H1 (cell line): ENCODE data around the gene ST6GALNAC3. TPM values are rescaled to one million over a fixed set of nuclear protein-coding genes. Genes with fewer than 3 reads are reported as not detected.

Experiments
- CTCF ChIA-PET: fragments of 300-600 bp; sonication (Branson Sonifier 250); formaldehyde crosslinking; loops from one replicate; lab custom pipeline; 2021; ENCODE audit not compliant: partially characterized antibody; lab: Charles Lee
- POLR2A ChIA-PET: fragments of 300-600 bp; sonication (Branson Sonifier 250); formaldehyde crosslinking; loops from one replicate; lab custom pipeline; 2021; ENCODE audit warnings: inconsistent platforms; ENCODE audit not compliant: partially characterized antibody; lab: Charles Lee
- DNase-seq, 2 experiments: peaks; one replicate each; pipeline versions ENCODE4 v3.0.0 to v3.0.0-alpha.2; 2010 to 2022; ENCODE audit warnings: low spot score in 2 of 2, low read depth in 1 of 2, mixed read lengths in 1 of 2
- FAIRE-seq: peaks from 2 replicates; lab custom pipeline; 2011; peaks lifted over from hg19 to GRCh38; lab: Jason Lieb, UNC
- H2AFZ ChIP-seq: 2 replicates; pipeline ENCODE4 v1.8.1; 2012; ENCODE audit warnings: low read length, inconsistent platforms
- H2AK5ac ChIP-seq: 2 replicates; pipeline ENCODE4 v1.6.1; 2013; ENCODE audit warnings: low read depth, low read length
- H2BK120ac ChIP-seq: replicated peaks from 2 replicates; pipeline ENCODE3; 2013; ENCODE audit warnings: low read depth, low read length, inconsistent platforms
- H2BK12ac ChIP-seq: 2 replicates; pipeline ENCODE4 v1.6.1; 2013; ENCODE audit warnings: low read depth, low read length
- H2BK15ac ChIP-seq: 2 replicates; pipeline ENCODE4 v1.6.1; 2013; ENCODE audit warnings: low read length
- H2BK20ac ChIP-seq: 2 replicates; pipeline ENCODE4 v1.6.1; 2013; ENCODE audit warnings: low read length
- H2BK5ac ChIP-seq: 2 replicates; pipeline ENCODE4 v1.6.1; 2013; ENCODE audit warnings: low read depth, low read length
- H3K14ac ChIP-seq: 2 replicates; pipeline ENCODE4 v1.6.1; 2013; ENCODE audit warnings: inconsistent platforms; ENCODE audit not compliant: insufficient read length
- H3K18ac ChIP-seq: 2 replicates; pipeline ENCODE4 v1.6.1; 2013; ENCODE audit warnings: low read length; ENCODE audit errors: extremely low read depth
- H3K23ac ChIP-seq: 2 replicates; pipeline ENCODE4 v1.6.1; 2013; ENCODE audit warnings: inconsistent platforms; ENCODE audit not compliant: insufficient read length
- H3K23me2 ChIP-seq: 2 replicates; pipeline ENCODE4 v1.6.1; 2013; ENCODE audit warnings: low read depth, low read length
- H3K27ac ChIP-seq: 2 replicates; pipeline ENCODE4 v1.6.1; 2011; ENCODE audit warnings: low read depth, low read length, inconsistent platforms
- H3K27me3 ChIP-seq, 4 experiments: replicated peaks in 1 of 4; 1 replicate in 1 of 4; 2 replicates in 3 of 4; pipeline versions ENCODE4 v1.6.1 to v1.8.1; 2011 to 2013; ENCODE audit warnings: low read length in 3 of 4, mild to moderate bottlenecking in 3 of 4, inconsistent platforms in 2 of 4, mixed read lengths in 2 of 4, moderate library complexity in 1 of 4; ENCODE audit not compliant: control insufficient read depth in 3 of 4, insufficient read depth in 3 of 4; ENCODE audit errors: extremely low read depth in 1 of 4
- H3K36me3 ChIP-seq, 4 experiments: 2 replicates each; pipeline versions ENCODE4 v1.6.1 to v1.8.1; 2011 to 2013; ENCODE audit warnings: mild to moderate bottlenecking in 4 of 4, low read length in 3 of 4, moderate library complexity in 2 of 4, control low read depth in 1 of 4, inconsistent platforms in 1 of 4; ENCODE audit not compliant: insufficient read depth in 4 of 4, control insufficient read depth in 2 of 4
- H3K4ac ChIP-seq: replicated peaks from 2 replicates; pipeline ENCODE3; 2013; ENCODE audit warnings: low read length, low read depth, mixed read lengths, inconsistent platforms; ENCODE audit not compliant: insufficient read length
- H3K4me1 ChIP-seq, 4 experiments: replicated peaks in 1 of 4; 1 replicate in 1 of 4; 2 replicates in 3 of 4; pipeline versions ENCODE4 v1.6.1 to v1.8.1; 2011 to 2013; ENCODE audit warnings: low read length in 3 of 4, inconsistent platforms in 2 of 4, mixed read lengths in 1 of 4; ENCODE audit not compliant: insufficient read depth in 4 of 4, control insufficient read depth in 3 of 4
- H3K4me2 ChIP-seq, 2 experiments: 2 replicates each; pipeline versions ENCODE4 v1.6.1 to v1.8.1; 2011 to 2013; ENCODE audit warnings: low read depth in 2 of 2, low read length in 2 of 2, control low read depth in 1 of 2, inconsistent platforms in 1 of 2, mild to moderate bottlenecking in 1 of 2; ENCODE audit not compliant: insufficient read depth in 1 of 2
- H3K4me3 ChIP-seq, 4 experiments: fragments of 200-600, 300-600 bp in 1 of 4; sonication (generic), shearing (Covaris generic), sonication (Bioruptor Twin) in 1 of 4; 2 replicates each; pipeline versions ENCODE4 v1.5.1 to v1.8.1; 2011 to 2016; ENCODE audit warnings: low read length in 4 of 4, low read depth in 3 of 4, control low read depth in 2 of 4, inconsistent platforms in 2 of 4, mild to moderate bottlenecking in 2 of 4, mixed read lengths in 1 of 4, moderate library complexity in 1 of 4; ENCODE audit not compliant: insufficient read depth in 2 of 4; ENCODE audit errors: extremely low read depth in 1 of 4
- H3K56ac ChIP-seq: replicated peaks from 2 replicates; pipeline ENCODE3; 2013; ENCODE audit warnings: low read depth, mild to moderate bottlenecking, mixed read lengths, low read length, inconsistent platforms; ENCODE audit not compliant: insufficient read length
- H3K79me1 ChIP-seq: 2 replicates; pipeline ENCODE4 v1.6.1; 2013; ENCODE audit warnings: low read depth, low read length, control low read depth
- H3K79me2 ChIP-seq, 2 experiments: 2 replicates each; pipeline versions ENCODE4 v1.6.1 to v1.8.1; 2012 to 2013; ENCODE audit warnings: low read length in 2 of 2, mild to moderate bottlenecking in 2 of 2, inconsistent platforms in 1 of 2; ENCODE audit not compliant: insufficient read depth in 2 of 2, control insufficient read depth in 1 of 2
- H3K9ac ChIP-seq, 4 experiments: replicated peaks in 1 of 4; 1 replicate in 1 of 4; 2 replicates in 3 of 4; pipeline versions ENCODE4 v1.6.1 to v1.8.1; 2011 to 2013; ENCODE audit warnings: low read depth in 3 of 4, low read length in 3 of 4, control low read depth in 2 of 4, mild to moderate bottlenecking in 2 of 4, moderate library complexity in 2 of 4, inconsistent platforms in 1 of 4; ENCODE audit errors: extremely low read depth in 1 of 4
- H3K9me3 ChIP-seq, 2 experiments: 2 replicates each; pipeline versions ENCODE4 v1.6.1 to v1.8.1; 2012 to 2013; ENCODE audit warnings: mild to moderate bottlenecking in 2 of 2, moderate library complexity in 2 of 2, control low read depth in 1 of 2, inconsistent platforms in 1 of 2, low read depth in 1 of 2, low read length in 1 of 2, mixed read lengths in 1 of 2; ENCODE audit not compliant: insufficient read depth in 2 of 2
- H4K20me1 ChIP-seq, 2 experiments: replicated peaks in 1 of 2; 2 replicates each; pipeline versions ENCODE3 to v1.8.1; 2011 to 2013; ENCODE audit warnings: inconsistent platforms in 2 of 2, low read length in 2 of 2, mild to moderate bottlenecking in 1 of 2; ENCODE audit not compliant: insufficient read depth in 2 of 2, control insufficient read depth in 1 of 2
- H4K5ac ChIP-seq: 2 replicates; pipeline ENCODE4 v1.6.1; 2013; ENCODE audit warnings: low read length, low read depth, mixed read lengths, inconsistent platforms; ENCODE audit not compliant: insufficient read length
- H4K8ac ChIP-seq: 2 replicates; pipeline ENCODE4 v1.8.0; 2013; ENCODE audit warnings: mild to moderate bottlenecking, moderate library complexity, low read length, inconsistent platforms; ENCODE audit not compliant: insufficient read depth; ENCODE audit errors: extremely low read depth
- H4K91ac ChIP-seq: replicated peaks from 2 replicates; pipeline ENCODE3; 2013; ENCODE audit warnings: low read length, mixed read lengths, inconsistent platforms; ENCODE audit not compliant: insufficient read length
- BACH1 ChIP-seq: IDR thresholded peaks from 2 replicates; pipeline ENCODE4 v1.6.1; 2012; ENCODE audit warnings: low read length, improper control_type of control experiment
- CBX5 ChIP-seq: fragments of 300-800, 300-1000 bp; sonication (generic); IDR thresholded peaks from 2 replicates; pipeline ENCODE4 v1.7.1; 2016; ENCODE audit warnings: antibody characterized with exemption, low read length, low read depth
- CREB1 ChIP-seq: IDR thresholded peaks from 2 replicates; pipeline ENCODE4 v1.6.1; 2012; ENCODE audit warnings: inconsistent platforms
- KDM1A ChIP-seq: fragments of 200-600, 300-600 bp; sonication (generic); IDR thresholded peaks from 2 replicates; pipeline ENCODE4 v1.7.1; 2016; ENCODE audit warnings: mild to moderate bottlenecking, low read length, borderline replicate concordance
- KDM5A ChIP-seq: fragments of 200-600 bp; IDR thresholded peaks from 2 replicates; pipeline ENCODE4 v1.7.1; 2012; ENCODE audit warnings: mild to moderate bottlenecking, low read length, inconsistent platforms, mixed read lengths
- MAFK ChIP-seq: IDR thresholded peaks from 2 replicates; pipeline ENCODE4 v1.6.1; 2012; ENCODE audit warnings: low read depth, mild to moderate bottlenecking, improper control_type of control experiment, low read length
- WGBS, 2 experiments: shearing (Covaris generic) in 1 of 2; methylation state at CpG; one replicate each; pipeline versions ENCODE4 v1.1.6 to v1.1.7; 2013 to 2015; ENCODE audit warnings: low lambda C conversion rate in 2 of 2, mixed read lengths in 2 of 2, inconsistent platforms in 1 of 2, low coverage in 1 of 2, missing lambda C conversion rate in 1 of 2; ENCODE audit not compliant: insufficient replicate concordance in 2 of 2, insufficient coverage in 1 of 2, insufficient read length in 1 of 2; ENCODE audit errors: extremely low coverage in 1 of 2, missing lambda C conversion rate in 1 of 2; 5-methylcytosine and 5-hydroxymethylcytosine counted together
- polyA plus RNA-seq, 7 experiments: library from polyadenylated mRNA; depleted of rRNA in 3 of 7; stranded (reverse) in 5 of 7; unstranded in 2 of 7; fragments of >200 nt in 5 of 7; fragments of 200-250 nt in 2 of 7; gene quantifications; 1 replicate in 5 of 7; 2 replicates in 1 of 7; 4 replicates in 1 of 7; pipeline versions ENCODE4 v1.2.1 to v1.2.3, GENCODE V29; 2011 to 2013; ENCODE audit warnings: missing spikeins in 2 of 7, mixed read lengths in 2 of 7
- total RNA-seq: library from RNA; stranded (reverse); fragmentation: NEBNext Ultra II Directional; extraction: Animal tissue kit (Norgen Biotek cat#: 25700); gene quantifications from 2 replicates; pipeline ENCODE4 v1.2.1, GENCODE V29; 2021

Gene ST6GALNAC3
- total and polyA plus RNA-seq, 2 of the 8 experiments (the other 6 are each of a cell fraction or from before 2014, with no cell fraction given) = 4.9 to 19.0 TPM

DNA sequence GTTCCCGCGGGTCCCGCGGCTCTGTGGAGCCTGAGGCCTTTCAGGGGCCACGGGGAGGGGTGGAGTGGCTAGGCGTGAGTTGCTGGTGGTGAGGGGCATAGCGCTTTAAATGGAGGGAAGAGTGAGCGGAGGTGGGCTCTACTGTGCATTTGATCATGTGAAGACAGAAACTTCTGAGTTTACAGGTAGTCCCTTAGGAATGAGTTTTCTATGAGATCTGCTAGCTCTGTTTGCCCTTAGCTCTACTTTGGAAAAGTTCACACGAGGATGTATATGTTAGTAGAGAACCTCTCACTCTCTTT, 593 bp downstream of the ST6GALNAC3 start:
- Histone ChIP-seq H2AK5ac (no peak overlapping the region), H3K79me2 (peaks cover 0 to 46% of the 10 kb centered on the region in 2 experiments; a peak in 2 of 4 replicates), H3K23me2 (peaks cover 7% of the 10 kb centered on the region), H3K18ac (no peak overlapping the region), H4K91ac (no peak overlapping the region), H2BK20ac (no peak overlapping the region), H3K56ac (peak overlapping the region; percentile 65), H2BK5ac (0 out of 2 replicates have a peak overlapping the region, but pooled peaks have one; percentile 75), H3K23ac (no peak overlapping the region), H2BK15ac (no peak overlapping the region), H3K79me1 (no peaks in the 10 kb centered on the region), H4K5ac (no peak overlapping the region), H3K14ac (no peak overlapping the region), H3K4me2 (peak overlapping the region; percentile 62 to 95), H3K27me3 (no peaks in the 10 kb centered on the region), H2AFZ (peak overlapping the region; percentile 60), H3K36me3 (no peaks in the 10 kb centered on the region), H3K27ac (no peak overlapping the region), H3K9ac (peak overlapping the region in 3 of 4 experiments; percentile 57 to 87 (median 79); a peak in 6 of 7 replicates), H3K4ac (no peak overlapping the region), H3K4me1 (peaks cover 0 to 11% (median 3%) of the 10 kb centered on the region in 4 experiments; a peak in 4 of 7 replicates), H3K9me3 (no peaks in the 10 kb centered on the region), H2BK120ac (no peak overlapping the region), H3K4me3 (peak overlapping the region; percentile 72 to 87 (median 76)), H2BK12ac (no peak overlapping the region), H4K20me1 (peaks cover 4 to 5% of the 10 kb centered on the region in 2 experiments), H4K8ac (0 out of 2 replicates have a peak overlapping the region, but pooled peaks have one; percentile 81)
- FAIRE-seq = no peak
- no peak for DNase-seq
- ChIA-PET CTCF (no interaction called here), POLR2A (interaction anchor here (0.9 to 1.3 kb wide), 3 partner anchors 8 to 23 kb away, joined by 3 to 7 read pairs (median 6); no protein-coding TSS in a partner anchor)
- 14% methylated on average over 9 of the region's 9 CpGs; no CpG with 5 or more reads in 1 of the 2 experiments for WGBS, 2 experiments
- TF ChIP-seq MAFK (no peak), BACH1 (no peak), CREB1 (no peak), KDM1A (no peak), CBX5 (no peak), KDM5A (no peak)
